Hematopoietic multipotent progenitor cell treated with erythropoietin and hydrocortisone succinate and interleukin-3 and kit ligand, for 17 days (in vitro differentiated cells): ENCODE results near the gene IPO4.
"Not testable (repeated sequence)": the region's sequence is repeated elsewhere in the genome, so short reads cannot be mapped to it uniquely, and the experiment has no call there.

Experiments used
- DNase-seq: peaks from one replicate; pipeline ENCODE4 v3.0.0-alpha.2; 2015; ENCODE audit warnings: low spot score

The IPO4 gene

DNA sequence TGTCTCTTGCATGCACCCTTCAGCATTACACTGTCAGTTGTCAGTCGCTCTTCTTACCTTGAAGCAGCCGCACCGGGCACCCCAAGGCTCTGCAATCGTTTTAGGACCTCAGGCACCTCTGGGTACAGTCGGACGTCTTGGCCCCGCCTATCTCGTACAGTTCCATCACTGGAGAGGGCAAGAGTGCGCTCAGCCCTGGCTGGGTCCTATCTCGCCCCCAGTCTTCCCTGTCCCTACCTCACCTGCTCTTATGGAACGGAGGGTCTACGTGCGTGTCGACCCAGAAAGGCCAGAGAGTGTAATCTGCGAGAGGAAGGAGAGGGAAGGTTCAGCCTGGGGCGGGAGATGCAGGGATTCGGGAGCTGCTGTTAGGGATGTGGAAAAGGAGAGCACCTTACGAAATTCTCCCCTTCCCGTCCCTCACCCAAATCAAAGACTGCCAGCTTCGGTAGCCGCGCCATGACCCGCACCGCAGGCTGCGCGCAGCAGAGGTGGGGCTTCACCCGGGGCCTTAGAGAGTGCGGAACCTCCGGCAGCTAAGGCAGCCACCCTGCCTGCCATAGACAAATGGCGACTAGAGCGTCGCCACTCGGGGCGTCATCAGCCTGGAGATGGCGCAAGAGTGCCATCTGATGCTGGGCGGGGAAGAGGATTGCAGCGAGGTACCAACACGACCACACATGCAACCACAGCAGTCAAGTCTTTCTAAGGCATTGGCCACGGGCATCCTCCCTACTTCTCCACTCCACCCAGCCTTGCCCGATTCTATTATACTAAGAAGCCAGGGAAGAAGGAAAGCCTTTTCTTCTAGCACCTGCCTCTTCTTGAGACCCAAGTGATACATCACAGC lies 27.1 kb upstream of the IPO4 start, which contains the start of gene MDP1:
MDP1 (minus strand) TSS at position 572 of the 850 bp plus-strand sequence; CDS start at position 461, 111 bp downstream.
- DNase-seq, result peak; percentile 91

DNA sequence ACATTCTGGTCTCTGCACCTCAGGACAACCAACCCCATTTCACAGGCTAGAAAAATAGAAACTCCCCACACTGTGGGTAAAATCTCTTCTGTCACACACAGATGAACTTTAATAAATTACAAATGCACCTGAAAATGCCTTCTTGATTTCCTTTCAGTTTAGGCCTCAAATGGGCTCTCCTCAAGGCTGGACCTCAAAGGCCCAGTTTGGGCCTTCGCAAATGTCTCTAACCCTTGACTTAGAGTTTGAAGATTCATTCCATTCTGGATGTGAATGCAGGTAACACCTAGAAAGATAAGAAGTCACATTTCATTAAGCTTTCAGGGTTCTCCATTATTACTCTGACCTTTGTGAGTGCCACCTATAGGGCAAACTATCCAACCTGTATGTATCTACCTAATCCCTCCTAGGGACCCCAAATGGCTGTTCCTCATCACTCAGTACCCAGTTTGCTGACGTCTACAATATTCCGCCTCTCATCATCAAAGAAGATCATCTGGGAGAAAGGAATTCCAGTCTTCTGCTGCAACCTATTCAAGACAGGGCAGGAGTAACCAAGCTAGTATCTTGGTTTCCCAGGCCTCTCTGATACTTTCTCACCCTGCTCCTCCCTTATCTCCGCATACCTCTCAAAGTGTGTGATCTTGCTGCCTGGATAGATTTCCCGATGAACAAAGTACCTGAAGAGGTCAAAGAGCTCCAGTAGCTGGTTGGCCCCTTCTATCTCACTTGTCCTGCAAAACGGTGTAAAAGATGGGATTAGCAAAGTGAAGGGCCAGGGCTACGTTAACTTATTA lies 25.4 kb upstream of the IPO4 start:
- DNase-seq, result no peak

DNA sequence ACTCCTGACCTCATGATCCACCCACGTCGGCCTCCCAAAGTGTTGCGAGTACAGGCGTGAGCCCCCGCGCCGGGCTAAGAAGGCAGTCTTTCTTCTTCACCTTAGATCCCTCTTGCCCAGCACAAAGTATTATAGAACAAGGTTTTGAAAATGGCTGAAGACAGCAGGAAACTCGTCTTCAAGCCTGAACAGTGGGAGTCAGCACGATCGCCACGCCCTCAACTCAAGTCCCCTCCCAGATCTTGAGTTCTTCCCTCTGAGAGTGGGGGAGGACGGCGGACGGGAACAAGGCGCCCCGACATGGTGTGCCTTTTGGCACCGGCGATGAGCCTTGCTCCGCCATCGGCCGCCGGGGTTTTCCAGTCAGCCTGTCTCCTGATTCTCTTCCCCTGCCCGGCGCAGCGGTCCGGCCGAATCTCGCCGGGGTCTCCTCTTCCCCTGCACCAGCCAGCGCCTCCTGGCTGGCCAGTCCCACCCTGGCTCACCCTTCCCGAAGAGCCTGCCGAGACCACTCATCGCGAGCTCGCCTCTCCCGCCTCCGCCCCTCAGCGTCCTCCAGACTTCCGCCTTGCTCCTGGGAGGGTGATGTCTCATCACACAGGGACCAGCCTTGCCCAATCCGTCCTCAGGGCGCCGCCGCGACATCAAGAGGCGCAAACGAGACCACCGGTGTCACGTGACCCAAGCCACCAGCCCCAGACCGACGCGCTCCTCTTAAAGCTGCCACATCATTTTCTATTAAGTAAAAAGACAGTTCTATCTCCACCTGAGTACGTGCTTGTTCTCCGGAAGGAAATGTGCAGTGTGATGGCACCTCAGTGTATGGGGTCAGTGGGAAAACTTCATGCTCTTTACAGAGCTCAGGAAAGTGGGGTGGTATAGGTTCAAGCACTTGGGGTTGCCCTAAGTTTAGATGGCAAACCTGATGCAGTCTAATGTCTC lies 24.6 kb upstream of the IPO4 start, which contains the start of gene CHMP4A:
CHMP4A (minus strand) TSS at position 565 of the 942 bp plus-strand sequence; CDS start at position 516, 49 bp downstream.
- peak; percentile 84 for DNase-seq

DNA sequence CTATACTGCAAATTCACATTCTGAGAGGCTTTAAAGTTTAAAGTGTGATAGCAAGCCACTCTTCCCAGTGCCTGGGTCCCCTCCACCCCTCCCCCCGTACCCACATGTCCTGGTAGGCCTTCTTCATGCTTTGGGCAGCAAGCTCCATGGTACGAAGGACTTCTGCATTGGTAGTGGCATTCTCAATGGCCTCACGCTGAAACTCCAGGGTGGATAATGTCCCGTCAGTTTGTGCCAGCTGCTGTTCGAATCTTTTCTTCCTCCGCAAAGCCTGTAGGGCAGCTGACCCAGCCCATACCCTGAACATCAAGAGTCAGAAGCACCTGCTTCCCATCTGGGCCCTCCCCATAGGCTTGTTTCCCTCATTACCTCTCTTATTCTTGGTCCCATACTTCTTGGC lies 22.7 kb upstream of the IPO4 start:
- no peak for DNase-seq

DNA sequence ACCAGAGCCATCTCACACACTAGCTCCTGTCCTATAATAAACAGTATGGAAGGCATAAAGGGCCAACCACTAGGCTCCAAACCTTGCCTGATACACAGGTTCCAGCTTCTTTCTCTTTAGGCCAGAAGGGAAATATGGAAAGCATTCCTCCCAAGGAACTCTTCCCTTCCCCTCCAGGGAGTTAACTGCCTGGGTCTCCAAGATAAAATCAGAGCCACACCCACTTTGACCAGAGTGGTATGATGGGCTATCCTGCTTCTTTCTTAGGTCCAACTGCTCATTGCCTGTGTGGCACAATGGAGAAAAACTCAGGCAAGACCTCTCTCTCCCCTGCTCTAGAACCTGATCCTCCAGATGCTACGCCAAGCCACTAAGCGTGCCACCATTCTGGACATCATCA lies 19.0 kb upstream of the IPO4 start:
- no peak for DNase-seq

DNA sequence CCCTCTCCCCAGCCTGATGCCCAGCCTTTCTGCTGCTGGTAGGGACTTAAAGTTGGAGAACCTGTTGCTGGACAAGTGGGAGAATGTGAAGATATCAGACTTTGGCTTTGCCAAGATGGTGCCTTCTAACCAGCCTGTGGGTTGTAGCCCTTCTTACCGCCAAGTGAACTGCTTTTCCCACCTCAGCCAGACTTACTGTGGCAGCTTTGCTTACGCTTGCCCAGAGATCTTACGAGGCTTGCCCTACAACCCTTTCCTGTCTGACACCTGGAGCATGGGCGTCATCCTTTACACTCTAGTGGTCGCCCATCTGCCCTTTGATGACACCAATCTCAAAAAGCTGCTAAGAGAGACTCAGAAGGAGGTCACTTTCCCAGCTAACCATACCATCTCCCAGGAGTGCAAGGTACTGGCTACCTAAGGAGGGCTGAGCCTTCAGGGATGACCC lies 18.5 kb upstream of the IPO4 start:
- no peak for DNase-seq

DNA sequence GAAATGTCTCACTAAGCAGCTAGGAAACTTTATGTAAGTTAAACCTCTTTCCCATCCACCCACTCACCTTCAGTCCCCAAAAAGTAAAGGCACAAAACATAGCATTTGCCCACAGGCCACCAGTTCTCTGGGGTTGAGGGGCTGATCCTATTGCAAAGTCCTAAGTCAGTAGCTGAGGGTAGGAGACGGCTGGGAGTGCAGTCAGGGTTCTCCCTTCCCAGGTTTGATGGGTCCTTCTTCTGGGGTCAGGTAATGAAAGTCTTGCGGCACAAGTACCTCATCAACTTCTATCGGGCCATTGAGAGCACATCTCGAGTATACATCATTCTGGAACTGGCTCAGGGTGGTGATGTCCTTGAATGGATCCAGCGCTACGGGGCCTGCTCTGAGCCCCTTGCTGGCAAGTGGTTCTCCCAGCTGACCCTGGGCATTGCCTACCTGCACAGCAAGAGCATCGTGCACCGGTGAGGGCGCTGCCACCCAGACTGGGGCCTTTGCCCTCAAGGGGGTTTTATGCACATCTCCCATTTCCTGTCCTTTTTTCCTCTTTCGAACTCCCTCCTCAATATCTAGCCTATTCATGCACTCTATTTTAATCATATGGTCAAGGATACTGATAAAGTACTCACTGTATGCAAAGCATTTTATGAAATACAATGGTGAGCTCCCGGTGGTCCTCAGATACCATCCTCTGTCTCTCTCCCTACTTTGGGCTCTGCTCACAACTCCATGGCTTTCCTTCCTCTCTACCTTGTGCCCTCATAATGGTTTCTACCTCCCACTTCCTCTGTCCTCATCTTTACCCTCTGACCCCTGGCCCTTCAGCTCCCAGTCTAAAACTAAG lies 17.9 kb upstream of the IPO4 start:
- no peak for DNase-seq

DNA sequence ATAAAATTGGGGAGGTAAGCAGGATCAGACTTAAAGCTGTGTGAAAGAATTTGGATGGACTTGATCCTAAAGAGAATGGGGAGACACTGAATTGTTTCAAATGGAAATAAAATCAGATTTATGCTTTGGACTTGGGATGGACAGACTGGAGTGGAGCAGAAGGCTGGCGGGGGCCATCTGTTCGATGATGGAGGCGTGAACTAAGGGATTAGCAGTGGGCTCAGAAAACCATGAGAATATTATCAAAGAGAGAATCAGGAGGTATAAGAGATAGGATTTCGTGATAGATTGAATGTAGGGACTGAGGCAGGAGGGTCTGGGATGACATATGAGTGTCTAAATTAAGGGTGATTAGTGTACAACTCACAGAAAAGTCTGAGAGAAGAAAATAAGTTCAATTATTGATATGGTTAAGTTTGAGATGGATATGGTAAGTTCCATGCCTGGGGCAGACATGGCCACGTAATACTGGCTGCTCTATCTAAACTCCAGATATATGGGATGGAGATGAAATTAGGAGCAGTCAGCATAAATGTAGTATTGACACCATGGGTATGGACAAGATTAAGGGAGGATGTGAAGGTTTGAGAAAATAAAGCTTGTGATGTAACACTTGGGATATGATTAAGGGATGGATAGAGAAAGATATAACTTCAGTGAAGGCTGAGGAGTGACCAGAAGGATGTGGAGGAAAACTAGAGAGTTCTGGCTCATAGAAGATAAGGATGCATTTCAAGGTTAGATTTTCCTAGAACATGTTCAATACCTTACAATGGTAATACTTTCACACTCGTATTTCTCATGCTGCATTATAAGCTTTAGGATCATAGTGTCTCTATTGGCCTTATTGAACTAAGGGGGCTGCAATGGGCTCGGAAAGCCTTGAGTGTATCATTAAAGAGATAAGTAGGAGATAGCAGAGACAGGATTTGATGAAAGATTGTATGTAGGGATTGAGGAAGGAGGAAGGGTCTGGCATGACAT lies 15.8 kb upstream of the IPO4 start:
- no peak for DNase-seq

DNA sequence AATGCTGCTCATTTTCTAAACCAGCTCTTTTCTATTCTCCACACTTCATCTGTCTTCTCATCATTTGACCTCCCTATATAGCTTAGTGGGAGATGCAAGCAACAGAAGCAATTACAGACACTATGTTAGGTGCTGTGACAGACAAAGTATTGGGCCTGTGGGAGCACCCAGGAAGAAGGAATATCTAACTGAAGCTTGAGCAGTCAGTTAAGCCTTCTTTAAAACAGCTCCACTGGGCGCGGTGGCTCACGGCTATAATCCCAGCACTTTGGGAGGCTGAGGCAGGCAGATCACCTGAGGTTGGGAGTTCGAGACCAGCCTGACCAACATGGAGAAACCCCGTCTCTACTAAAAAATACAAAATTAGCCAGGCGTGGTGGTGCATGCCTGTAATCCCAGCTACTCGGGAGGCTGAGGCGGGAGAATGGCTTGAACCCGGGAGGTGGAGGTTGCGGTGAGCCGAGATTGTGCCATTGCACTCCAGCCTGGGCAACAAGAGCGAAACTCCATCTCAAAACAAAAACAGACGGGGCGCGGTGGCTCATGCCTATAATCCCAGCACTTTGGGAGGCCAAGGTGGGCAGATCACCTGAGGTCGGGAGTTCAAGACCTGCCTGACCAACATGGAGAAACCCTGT lies 14.8 kb upstream of the IPO4 start:
- DNase-seq, result not testable (repeated sequence)

DNA sequence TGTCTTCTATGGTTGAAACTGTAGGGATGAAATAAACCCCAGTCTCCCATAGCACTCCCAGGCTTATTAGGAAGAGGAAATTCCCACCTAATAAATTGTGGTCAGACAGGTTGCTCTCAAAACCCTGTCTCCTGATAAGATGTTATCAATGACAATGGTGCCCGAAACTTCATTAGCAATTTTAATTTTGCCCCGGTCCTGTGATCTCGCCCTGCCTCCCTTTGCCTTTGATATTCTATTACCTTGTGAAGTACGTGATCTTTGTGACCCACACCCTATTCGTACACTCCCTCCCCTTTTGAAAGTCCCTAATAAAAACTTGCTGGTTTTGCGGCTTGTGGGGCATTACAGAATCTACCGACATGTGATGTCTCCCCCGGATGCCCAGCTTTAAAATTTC lies 13.9 kb upstream of the IPO4 start:
- DNase-seq, result not testable (repeated sequence)

DNA sequence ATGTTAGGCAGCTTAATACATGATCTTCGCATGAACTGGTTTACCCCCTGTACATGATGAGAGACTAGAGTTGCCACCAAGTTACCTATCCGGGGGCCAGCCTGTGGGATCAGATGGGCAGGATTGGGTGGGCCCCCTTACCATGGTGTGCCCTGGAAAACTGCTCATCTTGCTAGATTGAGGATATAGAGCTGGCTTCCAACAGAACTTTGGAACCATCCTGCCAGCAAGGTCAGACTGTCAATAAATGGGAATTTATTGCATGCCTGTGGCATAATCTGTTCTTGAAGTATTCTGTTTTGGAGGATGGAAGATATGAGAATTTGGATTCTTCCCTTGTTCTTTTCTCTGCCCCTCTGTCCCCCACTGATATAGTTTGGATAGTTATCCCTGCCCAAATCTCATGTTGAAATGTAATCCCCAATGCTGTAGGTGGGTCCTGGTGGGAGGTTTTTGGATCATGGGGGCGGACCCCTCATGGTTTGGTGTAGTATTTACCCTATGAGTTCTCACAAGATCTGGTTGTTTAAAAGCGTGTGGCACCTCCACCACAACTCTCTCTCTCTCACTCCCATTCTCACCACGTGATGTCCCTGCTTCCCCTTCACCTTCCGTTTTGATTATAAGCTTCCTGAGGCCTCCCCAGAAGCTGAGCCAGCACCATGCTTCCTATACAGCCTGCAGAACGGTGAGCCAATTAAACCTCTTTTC lies 10.4 kb upstream of the IPO4 start:
- no peak for DNase-seq

DNA sequence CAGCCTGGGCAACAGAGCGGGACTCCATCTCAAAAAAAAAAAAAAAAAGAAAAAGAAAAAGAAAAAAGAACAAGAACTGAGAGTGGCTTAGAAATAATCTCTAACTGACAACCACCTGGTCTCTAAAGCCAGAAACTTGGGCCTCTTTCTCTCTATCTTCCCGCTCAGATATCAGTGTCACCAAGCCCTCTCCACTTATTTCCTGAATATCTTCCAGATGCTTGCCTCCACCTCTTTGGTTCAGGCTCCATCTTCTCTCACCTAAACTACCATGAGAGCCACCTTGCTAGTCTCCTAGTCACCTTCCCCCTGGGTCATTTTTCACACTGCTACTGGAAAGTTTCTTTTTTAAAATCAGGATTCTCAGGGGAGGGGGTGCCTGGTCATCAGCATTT lies 8.4 kb upstream of the IPO4 start:
- no peak for DNase-seq

DNA sequence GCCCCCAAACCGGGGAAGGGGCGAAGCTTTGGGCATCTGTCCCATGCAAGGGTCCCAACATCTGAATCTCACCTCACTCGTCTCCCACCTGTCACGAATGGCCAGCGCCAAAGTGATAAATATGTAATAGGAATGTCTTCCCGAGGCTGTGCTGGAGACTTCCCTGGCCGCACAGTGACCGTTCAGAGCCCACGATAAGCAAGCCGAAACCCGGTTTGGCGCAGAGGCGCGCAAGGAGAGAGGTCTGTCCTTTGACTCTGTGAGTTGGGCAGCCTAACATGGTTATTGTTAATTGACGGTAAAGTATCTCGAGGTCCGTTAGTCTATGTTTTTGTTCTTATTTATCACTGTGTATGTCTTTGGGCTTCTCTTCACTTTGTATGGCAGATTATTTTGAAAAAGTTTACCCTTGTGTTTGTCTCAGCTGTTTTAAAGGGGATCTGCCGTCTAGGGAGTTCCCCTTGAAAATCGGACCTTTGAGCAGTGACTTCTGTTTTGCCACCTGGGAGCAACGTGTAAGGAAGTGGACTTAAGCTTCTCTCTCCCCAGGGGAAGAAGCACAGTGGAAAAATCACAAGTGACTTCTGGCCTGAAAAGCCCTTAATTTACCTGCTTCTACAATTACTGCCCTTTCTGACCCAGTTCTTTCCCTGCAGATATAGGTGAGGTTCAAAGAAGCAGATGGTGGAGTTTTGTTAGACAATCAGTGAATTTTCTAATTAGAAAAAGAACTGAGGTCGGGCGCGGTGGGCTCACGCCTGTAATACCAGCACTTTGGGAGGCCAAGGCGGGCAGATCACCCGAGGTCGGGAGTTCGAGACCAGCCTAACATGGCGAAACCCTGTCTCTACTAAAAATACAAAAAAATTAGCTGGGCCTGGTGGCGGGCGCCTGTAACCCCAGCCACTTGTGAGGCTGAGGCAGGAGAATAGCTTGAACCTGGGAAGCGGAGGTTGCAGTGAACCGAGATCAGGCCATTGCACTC lies 7.7 kb upstream of the IPO4 start:
- DNase-seq, result peak; percentile 34

DNA sequence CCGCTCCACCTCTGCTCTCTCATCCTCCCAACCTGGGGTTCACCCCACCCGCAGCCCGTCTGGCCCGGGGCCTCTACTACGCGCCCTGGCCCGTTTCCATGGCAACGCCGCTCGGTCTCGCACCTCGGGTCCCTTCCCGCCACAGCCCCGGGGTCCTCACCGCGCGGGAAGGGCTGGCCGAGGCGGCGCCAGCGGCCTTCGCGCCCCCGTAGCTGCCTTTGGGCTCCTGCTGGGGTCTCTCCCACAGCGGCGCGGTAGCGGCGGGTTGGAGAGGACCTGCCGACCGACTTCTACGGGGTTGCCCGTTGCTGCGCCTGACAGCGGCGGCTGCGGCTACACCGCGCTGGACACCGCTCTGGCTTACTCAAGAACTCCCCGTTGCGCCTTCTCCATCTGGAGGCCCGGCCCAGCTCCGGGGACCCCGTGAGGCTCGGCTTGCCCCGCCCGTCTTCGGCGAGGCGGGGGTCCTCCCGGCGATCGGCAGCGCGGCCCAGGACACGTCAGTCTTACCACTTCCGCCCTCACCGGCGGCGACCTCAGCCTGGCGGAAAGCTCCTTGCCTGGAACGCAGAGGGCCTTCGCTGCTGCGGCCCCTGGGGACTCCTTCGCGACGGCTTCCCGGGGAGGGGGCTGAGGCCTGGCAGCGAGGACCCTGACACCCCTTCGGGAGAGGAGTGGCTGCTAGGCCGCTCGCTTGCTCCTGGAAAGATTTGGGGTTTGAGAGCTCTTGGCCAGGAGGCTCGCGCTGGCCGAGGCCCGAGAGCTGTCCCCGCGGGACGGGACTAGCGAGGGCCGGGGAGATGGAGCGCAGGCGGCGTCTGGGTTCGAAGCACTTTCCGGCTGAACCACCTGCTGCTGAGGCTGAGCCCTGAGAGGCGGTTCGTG lies 6.8 kb upstream of the IPO4 start, which contains the start of gene TM9SF1:
TM9SF1 (minus strand) TSS at position 256 of the 885 bp plus-strand sequence. CDS start 422 bp downstream, outside the sequence.
- peak; percentile 77 for DNase-seq

DNA sequence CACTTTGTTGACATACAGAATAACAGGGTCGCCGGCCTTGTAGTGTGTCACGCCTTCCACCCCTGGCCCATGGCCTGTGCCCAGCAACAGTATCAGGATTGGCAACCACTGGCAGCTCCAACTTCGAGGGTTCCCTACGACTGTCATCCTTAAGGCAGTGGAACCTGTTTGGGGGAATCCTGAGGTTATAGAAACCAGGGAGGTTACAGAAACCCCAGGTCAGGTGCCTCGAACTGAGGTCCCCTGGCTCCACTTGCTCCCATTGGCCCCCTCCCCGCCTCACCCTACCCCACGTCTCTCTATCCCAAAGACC lies 6.2 kb upstream of the IPO4 start:
- no peak for DNase-seq

DNA sequence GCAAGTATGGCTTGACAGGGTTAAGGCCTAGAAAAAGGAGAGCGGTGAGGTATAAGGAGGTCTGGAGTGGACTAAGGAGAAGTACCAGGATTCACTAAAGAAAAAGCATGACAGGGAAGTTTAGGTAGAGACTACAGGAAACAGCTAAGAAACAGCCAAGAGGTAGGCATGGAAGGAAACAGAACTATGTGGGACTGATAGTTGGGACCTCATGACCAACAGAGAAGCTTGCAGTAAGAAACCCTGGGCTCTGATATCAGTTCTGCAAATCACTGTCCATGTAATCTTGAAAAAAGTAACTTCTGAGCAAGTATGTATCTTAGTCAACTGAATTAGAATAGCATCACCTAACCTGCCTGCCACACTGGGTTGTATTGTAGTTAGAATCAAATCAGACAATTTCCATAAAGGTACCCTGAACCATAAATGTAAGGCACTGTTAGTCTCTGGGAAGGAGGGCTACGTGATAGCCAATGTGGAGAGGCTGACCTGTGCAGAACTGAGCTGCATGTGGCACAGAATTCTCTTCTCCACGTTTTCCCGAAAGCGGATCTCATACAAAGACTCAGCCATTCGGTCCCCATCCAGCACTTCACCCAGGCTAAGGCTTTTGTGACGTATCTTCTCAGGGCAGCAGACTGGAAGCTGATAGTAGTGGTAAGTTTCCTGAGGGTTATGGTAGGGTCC lies 5.7 kb upstream of the IPO4 start:
- no peak for DNase-seq
